ENCODE measurements around the gene SLC25A18. TPM values are rescaled to one million over a fixed set of nuclear protein-coding genes. Genes with fewer than 3 reads are reported as not detected.

Gene SLC25A18
- polyA plus RNA-seq, 1 donor (not counting 4 experiments of a cell fraction or from before 2014, with no cell fraction given), result 0.04 TPM

- DNase-seq (ENCODE audit: low read depth, low spot score) (no peak), FAIRE-seq (no peak)
- peaks cover 23 to 41% of the 10 kb centered on the region in 2 experiments for H3K36me3 ChIP-seq (ENCODE audit: control insufficient read depth in 2 of 2, extremely low read depth in 1 of 2, insufficient read depth in 2 of 2, low read length in 2 of 2)
These were observed 33.9 kb downstream of the SLC25A18 start for GRCh38 chr22:17597217-17597616.

GRCh38 chr22:17598318-17598717 is 35.0 kb downstream of the SLC25A18 start:
- Histone ChIP-seq H3K9me3 (ENCODE audit: control insufficient read depth, low read depth, low read length) (no peaks in the 10 kb centered on the region), H3K36me3 (ENCODE audit: control insufficient read depth in 2 of 2, extremely low read depth in 1 of 2, insufficient read depth in 2 of 2, low read length in 2 of 2) (peaks cover 18 to 36% of the 10 kb centered on the region in 2 experiments), H4K20me1 (ENCODE audit: control insufficient read depth, extremely low read depth, insufficient read depth, low read length) (no peaks in the 10 kb centered on the region), H2AFZ (ENCODE audit: control insufficient read depth, low read length) (no peak overlapping the region), H3K27me3 (ENCODE audit: control insufficient read depth, extremely low read depth, insufficient read depth, low read length) (no peaks in the 10 kb centered on the region), H3K9me1 (ENCODE audit: control insufficient read depth, extremely low read depth, insufficient read depth, low read length) (no peaks in the 10 kb centered on the region), H3K4me2 (ENCODE audit: control insufficient read depth, extremely low read depth, insufficient read depth, low read depth, low read length) (no peak overlapping the region), H3K79me2 (ENCODE audit: control insufficient read depth, insufficient read depth, low read length) (peaks cover 5% of the 10 kb centered on the region), H3K9ac (ENCODE audit: control insufficient read depth, extremely low read depth, insufficient read depth, low read length) (no peak overlapping the region), H3K4me3 (ENCODE audit: control insufficient read depth in 2 of 3, extremely low read depth in 1 of 3, insufficient read depth in 2 of 3, low read depth in 1 of 3, low read length in 3 of 3) (no peak overlapping the region), H3K4me1 (ENCODE audit: control insufficient read depth, extremely low read depth, insufficient read depth, low read length) (no peaks in the 10 kb centered on the region), H3K27ac (ENCODE audit: control insufficient read depth, insufficient read depth, low read length) (no peak overlapping the region)
- FAIRE-seq (no peak), DNase-seq (ENCODE audit: low read depth, low spot score) (no peak)
- TF ChIP-seq EZH2 (IDR thresholded peaks at IDR 0.05; ENCODE audit: low read length), result no peak
- no peak for TF ChIP-seq CTCF (optimal IDR thresholded peaks at IDR 0.05 in 1 of 3, IDR thresholded peaks at IDR 0.05 in 1 of 3, conservative IDR thresholded peaks at IDR 0.05 in 1 of 3; ENCODE audit: extremely low read depth in 1 of 3, insufficient read depth in 2 of 3, low read length in 3 of 3)
- dilution Hi-C loops (cut with MboI; ENCODE audit: extremely low pct_ligation_motif_present, low sequenced_read_pairs), result no loop called here

More at GRCh38 chr22:17597217-17597616, 33.9 kb downstream of the SLC25A18 start:
- Histone ChIP-seq H3K27me3 (ENCODE audit: control insufficient read depth, extremely low read depth, insufficient read depth, low read length) (no peaks in the 10 kb centered on the region), H3K9ac (ENCODE audit: control insufficient read depth, extremely low read depth, insufficient read depth, low read length) (no peak overlapping the region), H4K20me1 (ENCODE audit: control insufficient read depth, extremely low read depth, insufficient read depth, low read length) (no peaks in the 10 kb centered on the region), H3K4me1 (ENCODE audit: control insufficient read depth, extremely low read depth, insufficient read depth, low read length) (no peaks in the 10 kb centered on the region), H2AFZ (ENCODE audit: control insufficient read depth, low read length) (no peak overlapping the region), H3K4me2 (ENCODE audit: control insufficient read depth, extremely low read depth, insufficient read depth, low read depth, low read length) (no peak overlapping the region), H3K9me1 (ENCODE audit: control insufficient read depth, extremely low read depth, insufficient read depth, low read length) (no peaks in the 10 kb centered on the region), H3K27ac (ENCODE audit: control insufficient read depth, insufficient read depth, low read length) (no peak overlapping the region), H3K4me3 (ENCODE audit: control insufficient read depth in 2 of 3, extremely low read depth in 1 of 3, insufficient read depth in 2 of 3, low read depth in 1 of 3, low read length in 3 of 3) (no peak overlapping the region), H3K9me3 (ENCODE audit: control insufficient read depth, low read depth, low read length) (no peaks in the 10 kb centered on the region), H3K79me2 (ENCODE audit: control insufficient read depth, insufficient read depth, low read length) (peaks cover 2% of the 10 kb centered on the region)
- dilution Hi-C loops (cut with MboI; ENCODE audit: extremely low pct_ligation_motif_present, low sequenced_read_pairs), result no loop called here
- no peak for TF ChIP-seq CTCF (optimal IDR thresholded peaks at IDR 0.05 in 1 of 3, IDR thresholded peaks at IDR 0.05 in 1 of 3, conservative IDR thresholded peaks at IDR 0.05 in 1 of 3; ENCODE audit: extremely low read depth in 1 of 3, insufficient read depth in 2 of 3, low read length in 3 of 3)
- TF ChIP-seq EZH2 (IDR thresholded peaks at IDR 0.05; ENCODE audit: low read length), result no peak
